Right ventricle myocardium superior (tissue), 1 donor: ENCODE data around the gene GNA14. TPM values are rescaled to one million over a fixed set of nuclear protein-coding genes. Genes with fewer than 3 reads are reported as not detected.
"Not testable (repeated sequence)": the region's sequence is repeated elsewhere in the genome, so short reads cannot be mapped to it uniquely, and the experiment has no call there.

Experiments used
- ATAC-seq: fragments of 200-7000 bp; cut with Tn5 transposase; one replicate; pipeline ENCODE4 v1.9.1; 2020; ENCODE audit warnings: mild to moderate bottlenecking; ENCODE audit not compliant: poor library complexity
- DNase-seq: peaks from one replicate; pipeline ENCODE4 v3.0.0-alpha.2; 2020
- intact Hi-C: fragments of 100-400 bp; cut with DNase I; formaldehyde crosslinking; loops from one replicate; pipeline ENCODE4 v1.11.2; 2022
- long read RNA-seq: library from polyadenylated mRNA; unstranded; transcript quantifications from one replicate; pipeline ENCODE4 v2.0.0, GENCODE V29; 2021
- total RNA-seq: library from RNA; stranded (reverse); fragmentation: NEBNext Ultra II Directional; extraction: Animal tissue kit (Norgen Biotek cat#: 25700); gene quantifications from one replicate; pipeline ENCODE4 v1.2.1, GENCODE V29; 2021
- donor health status: DM: no; HTN: yes; CAD: no; lungs with severe emphysema.

GNA14 gene
- 1.9 TPM for total RNA-seq
- long read RNA-seq, transcript GNA14-201 (7 exons, 2,482 nt) = major isoform, 5 of 5 reads
- long read RNA-seq, partial matches to known transcripts = 0 of 5 reads
- long read RNA-seq, other reads (novel, unspliced or antisense) = 0 of 5 reads

GRCh38 chr9:77648234-77649108, at the start of gene GNA14:
Gene GNA14, minus strand, starts transcription at chr9:77648322. Its CDS starts 529 bp downstream, at chr9:77647793.
- peak; percentile 83 for ATAC-seq
- peak; percentile 78 for DNase-seq
- intact Hi-C loops = no loop called here

- DNase-seq = no peak
- no peak for ATAC-seq
Measured at GRCh38 chr9:77697238-77697984, 49.3 kb upstream of the GNA14 start.

GRCh38 chr9:77690723-77691122, 42.6 kb upstream of the GNA14 start:
- intact Hi-C loops, DNase-seq, ATAC-seq: not testable (repeated sequence)

More at GRCh38 chr9:77697238-77697984, 49.3 kb upstream of the GNA14 start:
- intact Hi-C loops = no loop called here

- intact Hi-C loops, ATAC-seq, DNase-seq: not testable (repeated sequence)
Measured at GRCh38 chr9:77690119-77690518, 42.0 kb upstream of the GNA14 start.

- intact Hi-C loops, DNase-seq, ATAC-seq: not testable (repeated sequence)
Measured at GRCh38 chr9:77687737-77688136, 39.6 kb upstream of the GNA14 start.

GRCh38 chr9:77680581-77680980, 32.5 kb upstream of the GNA14 start:
- intact Hi-C loops = no loop called here
- ATAC-seq (no peak), DNase-seq (no peak)

GRCh38 chr9:77679661-77680368, 31.7 kb upstream of the GNA14 start:
- no peak for DNase-seq
- ATAC-seq = no peak
- intact Hi-C loops = no loop called here

- no peak for ATAC-seq
- intact Hi-C loops = no loop called here
Measured at GRCh38 chr9:77679088-77679487, 31.0 kb upstream of the GNA14 start.

GRCh38 chr9:77677957-77678535, 29.9 kb upstream of the GNA14 start:
- ATAC-seq (no peak), DNase-seq (no peak)
- intact Hi-C loops = no loop called here

More at GRCh38 chr9:77679088-77679487, 31.0 kb upstream of the GNA14 start:
- no peak for DNase-seq

- ATAC-seq (no peak), DNase-seq (no peak)
- intact Hi-C loops = no loop called here
Measured at GRCh38 chr9:77677397-77677796, 29.3 kb upstream of the GNA14 start.

GRCh38 chr9:77673941-77674791, 26.0 kb upstream of the GNA14 start:
- ATAC-seq = peak; percentile 75
- intact Hi-C loops = no loop called here
- no peak for DNase-seq

- DNase-seq (no peak), ATAC-seq (no peak)
- intact Hi-C loops = no loop called here
Measured at GRCh38 chr9:77672183-77672582, 24.1 kb upstream of the GNA14 start.

GRCh38 chr9:77667151-77667550, 19.0 kb upstream of the GNA14 start:
- DNase-seq (no peak), ATAC-seq (no peak)
- intact Hi-C loops = no loop called here

- intact Hi-C loops = no loop called here
- ATAC-seq = peak; percentile 78
- peak; percentile 46 for DNase-seq
Measured at GRCh38 chr9:77663754-77664153, 15.6 kb upstream of the GNA14 start.

- ATAC-seq = no peak
Measured at GRCh38 chr9:77661566-77662085, 13.5 kb upstream of the GNA14 start.

GRCh38 chr9:77659926-77660325, 11.8 kb upstream of the GNA14 start:
- intact Hi-C loops = no loop called here
- no peak for DNase-seq

More at GRCh38 chr9:77661566-77662085, 13.5 kb upstream of the GNA14 start:
- DNase-seq = no peak
- intact Hi-C loops = no loop called here

GRCh38 chr9:77651203-77651602, 3.1 kb upstream of the GNA14 start:
- no peak for DNase-seq
- intact Hi-C loops = no loop called here
- ATAC-seq = no peak

More at GRCh38 chr9:77659926-77660325, 11.8 kb upstream of the GNA14 start:
- no peak for ATAC-seq
